Fibroblast of lung (primary cell): Measurements from ENCODE around the gene PUM2. TPM values are rescaled to one million over a fixed set of nuclear protein-coding genes. Genes with fewer than 3 reads are reported as not detected.

Experiments
- DNase-seq, 2 donors: peaks; one replicate each; pipeline versions ENCODE4 v3.0.0 to v3.0.0-alpha.2; 2010; ENCODE audit warnings: low read depth in 2 of 2
- H2AFZ ChIP-seq: 2 replicates; pipeline ENCODE4 v1.5.1; 2012; ENCODE audit warnings: low read length, control low read depth, inconsistent platforms
- H3K27ac ChIP-seq: 2 replicates; pipeline ENCODE4 v1.5.1; 2011; ENCODE audit warnings: low read length, control low read depth; ENCODE audit not compliant: insufficient read depth
- H3K27me3 ChIP-seq: 2 replicates; pipeline ENCODE4 v1.5.1; 2011; ENCODE audit warnings: mild to moderate bottlenecking, low read length; ENCODE audit not compliant: control insufficient read depth, insufficient read depth
- H3K36me3 ChIP-seq: 2 replicates; pipeline ENCODE4 v1.5.1; 2011; ENCODE audit warnings: low read length; ENCODE audit not compliant: control insufficient read depth, insufficient read depth
- H3K4me1 ChIP-seq: 2 replicates; pipeline ENCODE4 v1.5.1; 2011; ENCODE audit warnings: low read length; ENCODE audit not compliant: control insufficient read depth, insufficient read depth; ENCODE audit errors: extremely low read depth
- H3K4me2 ChIP-seq: 2 replicates; pipeline ENCODE4 v1.5.1; 2011; ENCODE audit warnings: low read length, control low read depth; ENCODE audit not compliant: insufficient read depth; ENCODE audit errors: extremely low read depth
- H3K4me3 ChIP-seq, 4 experiments: fragments of 200-600 bp in 1 of 4; sonication (generic) in 1 of 4; replicated peaks in 1 of 4; 2 replicates each; pipeline ENCODE4 v1.5.1; 2011 to 2016; ENCODE audit warnings: low read length in 4 of 4, low read depth in 3 of 4, mild to moderate bottlenecking in 3 of 4, control low read depth in 2 of 4, inconsistent platforms in 1 of 4, mixed read lengths in 1 of 4; ENCODE audit not compliant: insufficient read depth in 1 of 4; ENCODE audit errors: control extremely low read depth in 1 of 4
- H3K79me2 ChIP-seq: 2 replicates; pipeline ENCODE4 v1.5.1; 2012; ENCODE audit warnings: mild to moderate bottlenecking, low read length, inconsistent platforms; ENCODE audit not compliant: control insufficient read depth, insufficient read depth
- H3K9ac ChIP-seq: 2 replicates; pipeline ENCODE4 v1.5.1; 2011; ENCODE audit warnings: mild to moderate bottlenecking, low read length, control low read depth; ENCODE audit not compliant: insufficient read depth
- H3K9me3 ChIP-seq: 2 replicates; pipeline ENCODE4 v1.5.1; 2012; ENCODE audit warnings: low read depth, low read length; ENCODE audit not compliant: control insufficient read depth, insufficient read depth
- H4K20me1 ChIP-seq: 2 replicates; pipeline ENCODE4 v1.5.1; 2011; ENCODE audit warnings: low read length; ENCODE audit not compliant: control insufficient read depth, insufficient read depth; ENCODE audit errors: extremely low read depth
- EZH2 ChIP-seq: IDR thresholded peaks from 2 replicates; pipeline ENCODE4 v1.5.1; 2012; ENCODE audit warnings: low read length, control low read depth, mild to moderate bottlenecking; ENCODE audit errors: missing control alignments
- polyA plus RNA-seq, 2 donors: library from polyadenylated mRNA; depleted of rRNA in 1 of 2; stranded (reverse) in 1 of 2; unstranded in 1 of 2; fragments of >200 nt; gene quantifications; 2 replicates each; pipeline ENCODE4 v1.2.1, GENCODE V29; 2011 to 2012; ENCODE audit warnings: missing spikeins in 1 of 2
- total RNA-seq: library from RNA; depleted of rRNA; stranded (reverse); fragments of >200 nt; gene quantifications from 2 replicates; pipeline ENCODE4 v1.2.1, GENCODE V29; 2014
- TF ChIP-seq, protein P1 (sequence below), 2 donors: IDR thresholded peaks in 1 of 2; conservative IDR thresholded peaks in 1 of 2; 1 replicate in 1 of 2; 2 replicates in 1 of 2; pipeline ENCODE4 v1.5.1; 2011 to 2012; ENCODE audit warnings: low read length in 2 of 2, control low read depth in 1 of 2, inconsistent platforms in 1 of 2, low read depth in 1 of 2, mild to moderate bottlenecking in 1 of 2

PUM2 gene
- total and polyA plus RNA-seq, 2 donors (not counting 1 experiment from before 2014, with no cell fraction given): 48.2 to 54.2 TPM

DNA sequence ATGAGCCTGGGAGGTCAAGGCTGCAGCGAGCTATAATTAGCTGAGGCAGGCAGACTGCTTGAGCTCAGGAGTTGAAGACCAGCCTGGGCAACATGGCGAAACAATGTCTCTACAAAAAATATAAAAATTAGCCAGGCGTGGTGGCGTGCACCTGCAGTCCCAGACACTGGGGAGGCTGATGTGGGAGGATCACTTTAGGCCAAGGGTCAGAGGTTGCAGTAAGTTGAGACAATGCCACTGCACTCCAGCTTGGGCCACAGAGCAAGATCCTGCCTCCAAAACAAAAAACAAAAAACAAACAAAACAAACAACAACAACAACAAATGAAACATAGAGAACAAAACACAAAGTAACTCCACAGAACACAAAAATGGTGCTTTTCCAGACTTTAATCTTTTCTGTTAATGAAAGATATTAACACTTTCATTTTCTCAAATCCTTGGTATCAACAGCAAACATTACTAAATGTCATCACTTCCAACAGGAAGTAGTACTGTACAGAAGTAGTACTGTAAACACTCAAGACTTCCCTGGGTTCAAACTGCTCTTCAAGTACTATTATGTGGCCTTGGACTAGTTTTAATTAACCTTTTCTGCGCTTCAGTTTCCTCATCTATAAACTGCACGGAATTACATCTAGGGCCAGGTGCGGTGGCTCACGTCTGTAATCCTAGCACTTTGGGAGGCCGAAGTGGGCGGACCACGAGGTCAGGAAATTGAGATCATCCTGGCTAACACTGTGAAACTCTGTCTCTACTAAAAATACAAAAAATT lies 27.9 kb downstream of the PUM2 start:
- no peak overlapping the region for H3K4me2 ChIP-seq
- no peaks in the 10 kb centered on the region for H3K4me1 ChIP-seq
- H3K27me3 ChIP-seq: no peaks in the 10 kb centered on the region
- peaks cover 3% of the 10 kb centered on the region for H3K36me3 ChIP-seq
- TF ChIP-seq EZH2: no peak
- TF ChIP-seq, protein P1, sequence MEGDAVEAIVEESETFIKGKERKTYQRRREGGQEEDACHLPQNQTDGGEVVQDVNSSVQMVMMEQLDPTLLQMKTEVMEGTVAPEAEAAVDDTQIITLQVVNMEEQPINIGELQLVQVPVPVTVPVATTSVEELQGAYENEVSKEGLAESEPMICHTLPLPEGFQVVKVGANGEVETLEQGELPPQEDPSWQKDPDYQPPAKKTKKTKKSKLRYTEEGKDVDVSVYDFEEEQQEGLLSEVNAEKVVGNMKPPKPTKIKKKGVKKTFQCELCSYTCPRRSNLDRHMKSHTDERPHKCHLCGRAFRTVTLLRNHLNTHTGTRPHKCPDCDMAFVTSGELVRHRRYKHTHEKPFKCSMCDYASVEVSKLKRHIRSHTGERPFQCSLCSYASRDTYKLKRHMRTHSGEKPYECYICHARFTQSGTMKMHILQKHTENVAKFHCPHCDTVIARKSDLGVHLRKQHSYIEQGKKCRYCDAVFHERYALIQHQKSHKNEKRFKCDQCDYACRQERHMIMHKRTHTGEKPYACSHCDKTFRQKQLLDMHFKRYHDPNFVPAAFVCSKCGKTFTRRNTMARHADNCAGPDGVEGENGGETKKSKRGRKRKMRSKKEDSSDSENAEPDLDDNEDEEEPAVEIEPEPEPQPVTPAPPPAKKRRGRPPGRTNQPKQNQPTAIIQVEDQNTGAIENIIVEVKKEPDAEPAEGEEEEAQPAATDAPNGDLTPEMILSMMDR (conservative IDR thresholded peaks at IDR 0.05 in 1 of 2, IDR thresholded peaks at IDR 0.05 in 1 of 2; ENCODE audit: low read depth in 1 of 2, low read length in 2 of 2): no peak
- no peaks in the 10 kb centered on the region for H4K20me1 ChIP-seq
- H3K9me3 ChIP-seq: no peaks in the 10 kb centered on the region
- H3K4me3 ChIP-seq: no peak overlapping the region
- H3K79me2 ChIP-seq: peaks cover 56% of the 10 kb centered on the region
- H3K27ac ChIP-seq: no peak overlapping the region
- no peak for DNase-seq
- no peak overlapping the region for H3K9ac ChIP-seq
- H2AFZ ChIP-seq: no peak overlapping the region

DNA sequence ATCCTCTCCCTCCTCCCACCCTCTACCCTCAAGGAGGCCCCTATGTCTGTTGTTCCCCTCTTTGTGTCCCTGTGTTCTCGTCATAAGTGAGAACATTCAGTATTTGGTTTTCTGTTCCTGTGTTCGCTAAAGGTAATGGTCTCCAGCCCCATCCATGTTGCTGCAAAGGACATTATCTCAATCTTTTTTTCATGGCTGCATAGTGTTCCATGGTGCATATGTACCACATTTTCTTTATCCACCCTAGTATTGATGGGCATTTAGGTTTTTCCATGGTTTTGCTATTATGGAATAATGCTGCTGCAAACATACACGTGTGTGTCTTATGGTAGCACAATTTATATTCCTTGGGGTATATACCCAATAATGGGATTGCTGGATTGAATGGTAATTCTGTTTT lies 33.0 kb downstream of the PUM2 start:
- no peaks in the 10 kb centered on the region for H4K20me1 ChIP-seq
- H3K36me3 ChIP-seq: peaks cover 10% of the 10 kb centered on the region

DNA sequence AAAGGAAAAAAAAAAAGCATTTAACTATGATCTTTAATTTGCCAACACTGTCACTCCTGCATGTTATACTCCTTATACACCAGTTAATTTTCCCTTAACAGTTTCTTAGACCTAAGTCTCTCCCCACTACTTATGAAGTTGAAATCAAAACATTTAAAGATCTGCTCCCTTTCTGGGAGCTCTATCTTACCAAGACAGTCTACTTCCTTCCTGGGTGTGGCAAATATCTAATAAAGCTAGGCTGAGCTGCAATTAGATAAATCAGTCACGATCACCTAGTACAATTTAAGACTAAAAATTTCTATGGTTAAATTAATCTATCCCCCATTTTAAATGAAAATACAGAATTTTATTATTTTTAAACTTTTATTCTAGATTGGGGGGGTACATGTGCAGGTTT lies 33.4 kb downstream of the PUM2 start:
- H3K9me3 ChIP-seq: no peaks in the 10 kb centered on the region
- no peaks in the 10 kb centered on the region for H3K27me3 ChIP-seq
- H3K4me1 ChIP-seq: no peaks in the 10 kb centered on the region
- no peaks in the 10 kb centered on the region for H4K20me1 ChIP-seq
- H3K27ac ChIP-seq: no peak overlapping the region
- no peak overlapping the region for H3K9ac ChIP-seq
- H3K79me2 ChIP-seq: peaks cover 33% of the 10 kb centered on the region
- no peak overlapping the region for H3K4me2 ChIP-seq
- H3K4me3 ChIP-seq: no peak overlapping the region
- peaks cover 7% of the 10 kb centered on the region for H3K36me3 ChIP-seq
- TF ChIP-seq, protein P1 (conservative IDR thresholded peaks at IDR 0.05 in 1 of 2, IDR thresholded peaks at IDR 0.05 in 1 of 2; ENCODE audit: low read depth in 1 of 2, low read length in 2 of 2): no peak
- TF ChIP-seq EZH2: no peak
- no peak overlapping the region for H2AFZ ChIP-seq
- no peak for DNase-seq

More for the DNA sequence above, 33.0 kb downstream of the PUM2 start:
- Histone ChIP-seq H3K79me2 (peaks cover 36% of the 10 kb centered on the region), H3K9ac (no peak overlapping the region), H3K27me3 (no peaks in the 10 kb centered on the region), H3K4me3 (no peak overlapping the region), H3K27ac (no peak overlapping the region), H3K4me2 (no peak overlapping the region), H3K4me1 (no peaks in the 10 kb centered on the region), H2AFZ (no peak overlapping the region), H3K9me3 (no peaks in the 10 kb centered on the region)
- TF ChIP-seq, protein P1 (conservative IDR thresholded peaks at IDR 0.05 in 1 of 2, IDR thresholded peaks at IDR 0.05 in 1 of 2; ENCODE audit: low read depth in 1 of 2, low read length in 2 of 2): no peak
- DNase-seq: no peak
